GM13977 (cell line): ENCODE data around the gene CDHR5.

Source experiments
- DNase-seq: peaks from one replicate; pipeline ENCODE4 v3.0.0; 2012; ENCODE audit warnings: low spot score
- in situ Hi-C: fragments of 300-500 bp; cut with MboI; formaldehyde crosslinking; loops from one replicate; pipeline ENCODE4 v1.12.0; 2022; ENCODE audit warnings: low sequenced_read_pairs, low pct_unique_long_range_greater_than_20kb, mixed read lengths, inconsistent platforms; ENCODE audit not compliant: unreplicated experiment
- TF ChIP-seq, protein P1 (sequence below): IDR thresholded peaks from 2 replicates; pipeline ENCODE4 v1.5.1; 2012; ENCODE audit warnings: mild to moderate bottlenecking, control low read depth; ENCODE audit not compliant: insufficient read depth; ENCODE audit errors: extremely low read depth, missing control alignments

CDHR5 gene

GRCh38 chr11:592918-593317, 31.8 kb downstream of the CDHR5 start:
- in situ Hi-C loops, result no loop called here
- TF ChIP-seq, protein P1, sequence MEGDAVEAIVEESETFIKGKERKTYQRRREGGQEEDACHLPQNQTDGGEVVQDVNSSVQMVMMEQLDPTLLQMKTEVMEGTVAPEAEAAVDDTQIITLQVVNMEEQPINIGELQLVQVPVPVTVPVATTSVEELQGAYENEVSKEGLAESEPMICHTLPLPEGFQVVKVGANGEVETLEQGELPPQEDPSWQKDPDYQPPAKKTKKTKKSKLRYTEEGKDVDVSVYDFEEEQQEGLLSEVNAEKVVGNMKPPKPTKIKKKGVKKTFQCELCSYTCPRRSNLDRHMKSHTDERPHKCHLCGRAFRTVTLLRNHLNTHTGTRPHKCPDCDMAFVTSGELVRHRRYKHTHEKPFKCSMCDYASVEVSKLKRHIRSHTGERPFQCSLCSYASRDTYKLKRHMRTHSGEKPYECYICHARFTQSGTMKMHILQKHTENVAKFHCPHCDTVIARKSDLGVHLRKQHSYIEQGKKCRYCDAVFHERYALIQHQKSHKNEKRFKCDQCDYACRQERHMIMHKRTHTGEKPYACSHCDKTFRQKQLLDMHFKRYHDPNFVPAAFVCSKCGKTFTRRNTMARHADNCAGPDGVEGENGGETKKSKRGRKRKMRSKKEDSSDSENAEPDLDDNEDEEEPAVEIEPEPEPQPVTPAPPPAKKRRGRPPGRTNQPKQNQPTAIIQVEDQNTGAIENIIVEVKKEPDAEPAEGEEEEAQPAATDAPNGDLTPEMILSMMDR, result no peak
- DNase-seq, result no peak

- in situ Hi-C loops, result no loop called here
- TF ChIP-seq, protein P1, result no peak
These were observed 32.3 kb downstream of the CDHR5 start for GRCh38 chr11:592501-592900.

DNA sequence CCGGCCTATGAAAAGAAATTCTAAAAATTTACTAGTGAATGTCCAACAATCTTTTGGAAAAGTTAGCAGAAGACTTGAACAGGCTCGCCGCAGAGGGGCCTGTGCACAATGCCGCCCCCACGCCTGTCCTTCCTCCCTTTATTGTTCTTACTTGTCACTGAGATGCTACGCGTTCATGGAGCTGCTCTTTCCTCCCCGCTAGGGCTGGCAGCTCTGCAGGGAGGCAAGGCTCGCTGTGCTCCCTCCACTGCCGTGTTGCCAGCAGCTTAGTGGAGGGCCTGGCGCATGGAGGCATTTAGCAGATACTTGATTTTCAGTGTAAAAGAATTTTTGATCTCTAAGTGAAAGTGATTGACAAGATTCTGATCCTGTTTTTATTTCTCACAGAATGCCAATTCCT, 33.8 kb downstream of the CDHR5 start:
- TF ChIP-seq, protein P1, result no peak
- DNase-seq, result no peak
- in situ Hi-C loops, result no loop called here

More at GRCh38 chr11:592501-592900, 32.3 kb downstream of the CDHR5 start:
- no peak for DNase-seq

DNA sequence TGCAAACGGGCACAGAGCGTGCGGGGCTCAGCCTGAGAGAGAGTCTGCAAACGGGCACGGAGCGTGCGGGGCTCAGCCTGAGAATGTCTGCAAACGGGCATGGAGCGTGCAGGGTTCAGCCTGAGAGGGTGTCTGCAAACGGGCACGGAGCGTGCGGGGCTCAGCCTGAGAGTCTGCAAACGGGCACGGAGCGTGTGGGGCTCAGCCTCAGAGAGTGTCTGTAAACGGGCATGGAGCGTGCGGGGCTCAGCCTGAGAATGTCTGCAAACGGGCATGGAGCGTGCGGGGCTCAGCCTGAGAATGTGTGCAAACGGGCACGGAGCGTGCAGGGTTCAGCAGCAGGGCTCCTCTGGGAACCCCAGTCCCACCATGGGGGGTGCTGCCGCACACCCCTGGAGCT, 35.0 kb downstream of the CDHR5 start:
- DNase-seq, result no peak
- TF ChIP-seq, protein P1, result no peak
- in situ Hi-C loops, result no loop called here

DNA sequence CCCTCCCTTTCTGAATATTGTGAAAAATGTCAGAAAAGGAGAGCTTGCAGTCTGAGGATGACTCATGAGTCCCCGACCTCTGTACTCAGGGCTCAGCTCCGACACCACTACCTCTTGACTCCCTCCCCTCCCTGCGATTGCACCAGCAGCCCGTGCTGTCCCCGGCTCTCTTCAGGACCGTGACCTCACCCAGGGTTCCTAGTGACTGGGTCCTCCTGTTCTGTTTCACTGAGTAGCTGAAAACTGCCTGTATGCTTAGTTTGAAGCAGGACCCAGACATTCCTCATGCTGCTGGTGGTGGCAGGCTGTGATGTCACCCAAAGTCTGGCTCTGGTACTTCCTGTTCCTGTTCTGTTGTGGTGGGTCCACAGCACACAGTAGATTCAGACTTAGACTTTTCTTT, 36.8 kb downstream of the CDHR5 start:
- TF ChIP-seq, protein P1, result no peak
- in situ Hi-C loops, result no loop called here
- no peak for DNase-seq

DNA sequence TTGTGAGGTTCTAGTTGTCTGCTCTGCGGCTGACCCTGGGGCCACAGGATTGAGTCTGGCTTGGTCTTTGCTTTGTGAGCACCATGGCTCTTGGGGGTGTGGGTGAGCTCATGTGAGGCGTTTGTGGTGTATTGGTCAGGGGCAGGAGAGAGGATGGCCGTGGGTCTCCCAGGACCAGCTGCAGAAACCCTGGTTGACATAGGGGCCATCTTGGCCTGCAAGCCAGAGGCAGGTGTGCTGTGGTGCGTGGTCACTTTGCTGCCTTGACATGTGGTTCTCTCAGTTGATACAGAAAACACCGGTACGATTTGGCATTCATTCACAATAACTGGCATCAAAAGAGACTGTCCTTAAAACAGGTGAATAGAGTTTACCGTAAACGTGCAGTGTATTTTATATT, 37.2 kb downstream of the CDHR5 start:
- in situ Hi-C loops, result no loop called here
- TF ChIP-seq, protein P1, result no peak

More for the DNA sequence above, 37.2 kb downstream of the CDHR5 start:
- no peak for DNase-seq
